Panc1 (cell line): Measurements from ENCODE around the gene GRAMD1A.

Experiments used
- POLR2AphosphoS5 ChIP-seq: IDR thresholded peaks from 2 replicates; pipeline ENCODE4 v1.6.1; 2012; ENCODE audit warnings: mild to moderate bottlenecking, low read depth, low read length, moderate library complexity
- SIN3A ChIP-seq: IDR thresholded peaks from 2 replicates; pipeline ENCODE4 v1.6.1; 2012; ENCODE audit warnings: low read depth, mild to moderate bottlenecking, low read length, moderate library complexity, borderline replicate concordance; ENCODE audit not compliant: insufficient read depth
- TCF7L2 ChIP-seq: IDR thresholded peaks from 2 replicates; pipeline ENCODE4 v1.6.1; 2011; ENCODE audit warnings: mild to moderate bottlenecking, low read depth, low read length, inconsistent platforms
- TF ChIP-seq, protein P1 (sequence below), 2 experiments: IDR thresholded peaks; 2 replicates each; pipeline ENCODE4 v1.6.1; 2011 to 2012; ENCODE audit warnings: low read depth in 2 of 2, control low read depth in 1 of 2, low read length in 1 of 2, mild to moderate bottlenecking in 1 of 2, moderate library complexity in 1 of 2; ENCODE audit not compliant: insufficient read depth in 1 of 2
- TF ChIP-seq, protein P2 (sequence below): fragments of 450-650 bp; IDR thresholded peaks from 2 replicates; pipeline ENCODE4 v1.5.1; 2017; ENCODE audit warnings: mild to moderate bottlenecking

DNA sequence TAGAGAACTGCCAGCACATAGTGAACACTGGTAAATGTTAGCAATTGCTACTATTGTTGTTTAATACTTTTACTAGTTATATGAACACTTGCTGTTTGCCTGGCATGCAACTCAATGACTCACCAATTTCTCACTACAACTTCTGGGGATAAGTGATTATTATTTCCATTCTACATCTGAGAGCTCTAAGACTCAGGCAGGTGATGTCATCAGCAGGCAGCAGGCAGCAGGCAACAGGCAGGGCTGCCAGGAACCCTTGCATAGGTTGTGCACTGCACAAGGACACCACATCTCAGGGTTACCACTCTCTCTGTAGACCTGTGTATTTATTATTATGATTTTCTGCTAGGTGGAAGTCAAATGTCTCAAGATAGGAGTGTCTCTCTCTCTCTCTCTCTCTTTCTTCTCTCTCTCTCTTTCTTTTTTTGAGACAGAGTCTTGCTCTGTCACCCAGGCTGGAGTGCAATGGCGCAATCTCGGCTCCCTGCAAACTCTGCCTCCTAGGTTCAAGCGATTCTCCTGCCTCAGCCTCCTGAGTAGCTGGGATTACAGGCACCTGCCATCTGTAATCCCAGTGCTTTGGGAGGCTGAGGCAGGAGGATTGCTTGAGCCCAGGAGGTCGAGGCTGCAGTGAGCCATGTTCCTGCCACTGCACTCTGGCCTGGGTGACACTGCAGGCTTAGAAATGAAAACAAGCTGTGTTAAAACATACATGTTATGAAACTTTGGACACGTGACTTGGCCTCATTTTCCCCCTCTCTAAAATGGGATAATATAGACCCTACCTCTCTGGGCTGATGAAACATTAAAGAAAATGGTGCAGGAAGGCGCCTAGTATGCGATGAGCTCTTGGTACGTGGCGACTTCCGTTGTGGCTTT, 64.1 kb downstream of the GRAMD1A start:
- TF ChIP-seq, protein P1, sequence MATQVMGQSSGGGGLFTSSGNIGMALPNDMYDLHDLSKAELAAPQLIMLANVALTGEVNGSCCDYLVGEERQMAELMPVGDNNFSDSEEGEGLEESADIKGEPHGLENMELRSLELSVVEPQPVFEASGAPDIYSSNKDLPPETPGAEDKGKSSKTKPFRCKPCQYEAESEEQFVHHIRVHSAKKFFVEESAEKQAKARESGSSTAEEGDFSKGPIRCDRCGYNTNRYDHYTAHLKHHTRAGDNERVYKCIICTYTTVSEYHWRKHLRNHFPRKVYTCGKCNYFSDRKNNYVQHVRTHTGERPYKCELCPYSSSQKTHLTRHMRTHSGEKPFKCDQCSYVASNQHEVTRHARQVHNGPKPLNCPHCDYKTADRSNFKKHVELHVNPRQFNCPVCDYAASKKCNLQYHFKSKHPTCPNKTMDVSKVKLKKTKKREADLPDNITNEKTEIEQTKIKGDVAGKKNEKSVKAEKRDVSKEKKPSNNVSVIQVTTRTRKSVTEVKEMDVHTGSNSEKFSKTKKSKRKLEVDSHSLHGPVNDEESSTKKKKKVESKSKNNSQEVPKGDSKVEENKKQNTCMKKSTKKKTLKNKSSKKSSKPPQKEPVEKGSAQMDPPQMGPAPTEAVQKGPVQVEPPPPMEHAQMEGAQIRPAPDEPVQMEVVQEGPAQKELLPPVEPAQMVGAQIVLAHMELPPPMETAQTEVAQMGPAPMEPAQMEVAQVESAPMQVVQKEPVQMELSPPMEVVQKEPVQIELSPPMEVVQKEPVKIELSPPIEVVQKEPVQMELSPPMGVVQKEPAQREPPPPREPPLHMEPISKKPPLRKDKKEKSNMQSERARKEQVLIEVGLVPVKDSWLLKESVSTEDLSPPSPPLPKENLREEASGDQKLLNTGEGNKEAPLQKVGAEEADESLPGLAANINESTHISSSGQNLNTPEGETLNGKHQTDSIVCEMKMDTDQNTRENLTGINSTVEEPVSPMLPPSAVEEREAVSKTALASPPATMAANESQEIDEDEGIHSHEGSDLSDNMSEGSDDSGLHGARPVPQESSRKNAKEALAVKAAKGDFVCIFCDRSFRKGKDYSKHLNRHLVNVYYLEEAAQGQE (IDR thresholded peaks at IDR 0.05; ENCODE audit: insufficient read depth in 1 of 2, low read depth in 2 of 2, low read length in 1 of 2): no peak
- TF ChIP-seq, protein P2, sequence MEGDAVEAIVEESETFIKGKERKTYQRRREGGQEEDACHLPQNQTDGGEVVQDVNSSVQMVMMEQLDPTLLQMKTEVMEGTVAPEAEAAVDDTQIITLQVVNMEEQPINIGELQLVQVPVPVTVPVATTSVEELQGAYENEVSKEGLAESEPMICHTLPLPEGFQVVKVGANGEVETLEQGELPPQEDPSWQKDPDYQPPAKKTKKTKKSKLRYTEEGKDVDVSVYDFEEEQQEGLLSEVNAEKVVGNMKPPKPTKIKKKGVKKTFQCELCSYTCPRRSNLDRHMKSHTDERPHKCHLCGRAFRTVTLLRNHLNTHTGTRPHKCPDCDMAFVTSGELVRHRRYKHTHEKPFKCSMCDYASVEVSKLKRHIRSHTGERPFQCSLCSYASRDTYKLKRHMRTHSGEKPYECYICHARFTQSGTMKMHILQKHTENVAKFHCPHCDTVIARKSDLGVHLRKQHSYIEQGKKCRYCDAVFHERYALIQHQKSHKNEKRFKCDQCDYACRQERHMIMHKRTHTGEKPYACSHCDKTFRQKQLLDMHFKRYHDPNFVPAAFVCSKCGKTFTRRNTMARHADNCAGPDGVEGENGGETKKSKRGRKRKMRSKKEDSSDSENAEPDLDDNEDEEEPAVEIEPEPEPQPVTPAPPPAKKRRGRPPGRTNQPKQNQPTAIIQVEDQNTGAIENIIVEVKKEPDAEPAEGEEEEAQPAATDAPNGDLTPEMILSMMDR: no peak
- TF ChIP-seq POLR2AphosphoS5 (no peak), TCF7L2 (no peak), SIN3A (no peak)
